Neural progenitor cell (in vitro differentiated cells): ENCODE data around the gene CHTF8. TPM values are rescaled to one million over a fixed set of nuclear protein-coding genes. Genes with fewer than 3 reads are reported as not detected.

ENCODE experiments used
- DNase-seq: peaks from one replicate; pipeline ENCODE4 v3.0.0-alpha.2; 2016; ENCODE audit warnings: low spot score
- H2AFZ ChIP-seq: fragments of 200-600 bp; sonication (generic); replicated peaks from 2 replicates; pipeline ENCODE4 v1.6.1; 2016; ENCODE audit warnings: antibody characterized with exemption
- H3F3A ChIP-seq: fragments of 200-600 bp; sonication (generic); 2 replicates; pipeline ENCODE4 v1.6.1; 2016; ENCODE audit warnings: antibody characterized with exemption, low read depth
- H3K27ac ChIP-seq: fragments of 200-600 bp; sonication (generic); 2 replicates; pipeline ENCODE4 v1.5.1; 2016; ENCODE audit warnings: mild to moderate bottlenecking
- H3K27me3 ChIP-seq: fragments of 200-600 bp; sonication (generic); 2 replicates; pipeline ENCODE4 v1.6.1; 2016; ENCODE audit warnings: mild to moderate bottlenecking, moderate library complexity
- H3K36me3 ChIP-seq: fragments of 200-600 bp; sonication (generic); 2 replicates; pipeline ENCODE4 v1.5.1; 2016
- H3K4me1 ChIP-seq: fragments of 200-600 bp; sonication (generic); 2 replicates; pipeline ENCODE4 v1.6.1; 2016; ENCODE audit warnings: mixed run types
- H3K4me2 ChIP-seq: fragments of 200-600 bp; sonication (generic); 2 replicates; pipeline ENCODE4 v1.6.1; 2016
- H3K4me3 ChIP-seq: fragments of 200-600 bp; sonication (generic); 2 replicates; pipeline ENCODE4 v1.5.1; 2016
- H3K79me2 ChIP-seq: fragments of 200-600 bp; sonication (generic); 2 replicates; pipeline ENCODE4 v1.6.1; 2016; ENCODE audit warnings: low read depth
- H3K9ac ChIP-seq: fragments of 200-600 bp; sonication (generic); 2 replicates; pipeline ENCODE4 v1.6.1; 2016
- H3K9me3 ChIP-seq: fragments of 200-600 bp; sonication (generic); 2 replicates; pipeline ENCODE4 v1.5.1; 2016; ENCODE audit warnings: low read depth
- H4K20me1 ChIP-seq: fragments of 200-600 bp; sonication (generic); 2 replicates; pipeline ENCODE4 v1.6.1; 2016; ENCODE audit warnings: low read depth
- H3K27ac Mint-ChIP-seq: 3 replicates; pipeline ENCODE4 v1.8.0; 2021; ENCODE audit warnings: mixed read lengths
- H3K27me3 Mint-ChIP-seq: 2 replicates; pipeline ENCODE4 v1.8.0; 2022; ENCODE audit warnings: low read depth, mild to moderate bottlenecking, inconsistent platforms, moderate library complexity, mixed read lengths; ENCODE audit not compliant: insufficient read depth
- H3K36me3 Mint-ChIP-seq: 3 replicates; pipeline ENCODE4 v1.8.0; 2021; ENCODE audit warnings: mixed read lengths
- H3K4me1 Mint-ChIP-seq: 3 replicates; pipeline ENCODE4 v1.8.0; 2021; ENCODE audit warnings: mixed read lengths
- H3K4me3 Mint-ChIP-seq: 3 replicates; pipeline ENCODE4 v1.8.0; 2021; ENCODE audit warnings: mild to moderate bottlenecking, moderate library complexity, mixed read lengths
- H3K9me3 Mint-ChIP-seq: 3 replicates; pipeline ENCODE4 v1.8.0; 2020; ENCODE audit warnings: mixed read lengths
- EZH2 ChIP-seq: fragments of 200-600 bp; sonication (generic); IDR thresholded peaks from 2 replicates; pipeline ENCODE4 v1.6.1; 2017; ENCODE audit warnings: antibody characterized with exemption, mild to moderate bottlenecking, moderate library complexity
- EZH2phosphoT487 ChIP-seq: fragments of 200-600 bp; sonication (generic); IDR thresholded peaks from 2 replicates; pipeline ENCODE4 v1.6.1; 2017; ENCODE audit warnings: antibody characterized with exemption
- total RNA-seq: library from RNA; depleted of rRNA; stranded (reverse); fragments of >200 nt; gene quantifications from 2 replicates; pipeline ENCODE4 v1.2.3, GENCODE V29; 2015; ENCODE audit warnings: low replicate concordance
- TF ChIP-seq, protein P1 (sequence below): fragments of 200-600 bp; sonication (generic); IDR thresholded peaks from 2 replicates; pipeline ENCODE4 v1.5.1; 2017; ENCODE audit warnings: antibody characterized with exemption, mild to moderate bottlenecking

The CHTF8 gene
- total RNA-seq, 1 donor from 2014 or later, result 99.8 TPM

DNA sequence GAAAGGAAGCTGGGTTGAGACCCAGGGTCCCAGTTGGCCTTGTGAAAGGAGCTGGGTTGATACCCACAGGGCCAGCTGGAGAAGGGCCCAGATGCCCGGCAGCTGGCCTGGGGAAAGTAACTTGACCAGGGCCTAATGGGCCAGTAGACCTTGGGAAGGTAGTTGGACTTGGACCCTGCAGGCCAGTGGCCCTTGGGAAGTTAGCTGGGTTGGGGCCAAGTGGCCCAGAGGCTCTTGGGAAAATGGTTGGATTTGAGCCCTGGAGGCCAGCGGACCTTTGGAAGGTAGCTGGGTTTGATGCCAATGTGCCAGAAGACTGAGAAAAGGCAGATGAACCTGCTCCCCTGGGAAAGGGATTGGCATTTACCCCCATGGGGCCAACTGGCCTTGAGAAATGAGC lies 13.4 kb downstream of the CHTF8 start:
- H3K4me3 Mint-ChIP-seq, result no peak overlapping the region
- H2AFZ ChIP-seq, result no peak overlapping the region
- no peaks in the 10 kb centered on the region for H3K9me3 Mint-ChIP-seq
- DNase-seq, result no peak
- no peaks in the 10 kb centered on the region for H3K27me3 ChIP-seq
- H3K27ac ChIP-seq, result no peak overlapping the region
- H3K4me1 ChIP-seq, result no peaks in the 10 kb centered on the region
- peaks cover 5% of the 10 kb centered on the region for H3K27me3 Mint-ChIP-seq
- no peak overlapping the region for H3K4me2 ChIP-seq
- peaks cover 33% of the 10 kb centered on the region for H4K20me1 ChIP-seq
- H3K9me3 ChIP-seq, result no peaks in the 10 kb centered on the region
- H3K4me3 ChIP-seq, result no peak overlapping the region
- H3K9ac ChIP-seq, result no peak overlapping the region
- H3K79me2 ChIP-seq, result peaks cover 27% of the 10 kb centered on the region
- H3F3A ChIP-seq, result peaks cover 4% of the 10 kb centered on the region
- H3K36me3 ChIP-seq, result no peaks in the 10 kb centered on the region
- H3K4me1 Mint-ChIP-seq, result no peaks in the 10 kb centered on the region
- peaks cover 38% of the 10 kb centered on the region for H3K36me3 Mint-ChIP-seq
- no peak overlapping the region for H3K27ac Mint-ChIP-seq
- TF ChIP-seq EZH2 (no peak), EZH2phosphoT487 (no peak)
- TF ChIP-seq, protein P1, sequence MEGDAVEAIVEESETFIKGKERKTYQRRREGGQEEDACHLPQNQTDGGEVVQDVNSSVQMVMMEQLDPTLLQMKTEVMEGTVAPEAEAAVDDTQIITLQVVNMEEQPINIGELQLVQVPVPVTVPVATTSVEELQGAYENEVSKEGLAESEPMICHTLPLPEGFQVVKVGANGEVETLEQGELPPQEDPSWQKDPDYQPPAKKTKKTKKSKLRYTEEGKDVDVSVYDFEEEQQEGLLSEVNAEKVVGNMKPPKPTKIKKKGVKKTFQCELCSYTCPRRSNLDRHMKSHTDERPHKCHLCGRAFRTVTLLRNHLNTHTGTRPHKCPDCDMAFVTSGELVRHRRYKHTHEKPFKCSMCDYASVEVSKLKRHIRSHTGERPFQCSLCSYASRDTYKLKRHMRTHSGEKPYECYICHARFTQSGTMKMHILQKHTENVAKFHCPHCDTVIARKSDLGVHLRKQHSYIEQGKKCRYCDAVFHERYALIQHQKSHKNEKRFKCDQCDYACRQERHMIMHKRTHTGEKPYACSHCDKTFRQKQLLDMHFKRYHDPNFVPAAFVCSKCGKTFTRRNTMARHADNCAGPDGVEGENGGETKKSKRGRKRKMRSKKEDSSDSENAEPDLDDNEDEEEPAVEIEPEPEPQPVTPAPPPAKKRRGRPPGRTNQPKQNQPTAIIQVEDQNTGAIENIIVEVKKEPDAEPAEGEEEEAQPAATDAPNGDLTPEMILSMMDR, result no peak

DNA sequence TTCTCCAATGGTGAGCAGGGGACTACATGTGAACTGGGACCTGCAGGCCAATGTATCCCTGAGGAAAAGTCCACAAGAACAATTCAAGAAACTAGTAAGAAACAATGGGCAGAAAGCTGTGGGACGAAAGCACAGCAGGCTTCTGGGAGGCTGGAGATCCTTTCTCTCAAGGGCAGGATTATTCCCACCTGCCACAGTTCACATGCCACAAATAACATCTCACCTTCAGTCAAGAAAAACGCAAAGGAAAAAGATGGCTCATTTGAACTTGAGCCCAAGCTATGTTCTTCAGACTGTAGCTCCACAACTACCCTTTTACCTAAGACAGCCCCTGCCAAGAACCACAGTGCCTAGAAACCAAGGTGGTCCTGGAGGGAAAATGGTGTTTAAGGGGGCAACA lies 13.9 kb downstream of the CHTF8 start:
- H3K27ac ChIP-seq, result no peak overlapping the region
- H3K36me3 Mint-ChIP-seq, result peaks cover 37% of the 10 kb centered on the region
- no peak overlapping the region for H2AFZ ChIP-seq
- no peak overlapping the region for H3K27ac Mint-ChIP-seq
- no peaks in the 10 kb centered on the region for H3K27me3 ChIP-seq
- H3K9me3 Mint-ChIP-seq, result no peaks in the 10 kb centered on the region
- no peaks in the 10 kb centered on the region for H3K9me3 ChIP-seq
- H3K4me1 ChIP-seq, result no peaks in the 10 kb centered on the region
- H3K4me2 ChIP-seq, result no peak overlapping the region
- no peak overlapping the region for H3K4me3 Mint-ChIP-seq
- peaks cover 21% of the 10 kb centered on the region for H3K79me2 ChIP-seq
- H3K4me3 ChIP-seq, result no peak overlapping the region
- TF ChIP-seq EZH2 (no peak), EZH2phosphoT487 (no peak)
- TF ChIP-seq, protein P1, result no peak
- DNase-seq, result no peak
- H3F3A ChIP-seq, result peaks cover 4% of the 10 kb centered on the region
- H3K27me3 Mint-ChIP-seq, result peaks cover 5% of the 10 kb centered on the region
- H4K20me1 ChIP-seq, result peaks cover 31% of the 10 kb centered on the region
- H3K4me1 Mint-ChIP-seq, result no peaks in the 10 kb centered on the region
- no peaks in the 10 kb centered on the region for H3K36me3 ChIP-seq
- no peak overlapping the region for H3K9ac ChIP-seq

DNA sequence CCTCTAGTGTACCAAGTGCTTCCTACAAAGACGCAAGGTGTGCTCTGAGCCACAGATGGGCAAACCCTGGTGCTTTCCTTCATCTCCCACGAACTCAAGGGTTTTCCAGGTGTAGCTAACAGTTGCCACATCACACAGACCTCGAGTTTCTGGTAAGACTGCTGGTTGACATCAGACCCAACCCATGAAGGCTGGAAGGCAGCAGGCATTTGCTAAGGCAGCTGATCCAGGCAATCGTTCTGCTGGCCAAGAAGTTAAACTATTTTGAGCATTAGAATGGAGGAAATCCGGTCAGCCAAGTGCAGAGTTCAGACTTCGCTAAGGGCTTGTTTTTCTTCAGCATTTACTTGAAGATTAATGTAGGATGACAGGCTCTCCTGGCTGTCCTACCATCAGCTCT lies 15.5 kb downstream of the CHTF8 start:
- Mint-ChIP-seq H3K9me3 (no peaks in the 10 kb centered on the region), H3K27me3 (peaks cover 3% of the 10 kb centered on the region), H3K27ac (no peak overlapping the region), H3K4me1 (no peaks in the 10 kb centered on the region), H3K4me3 (no peak overlapping the region), H3K36me3 (peaks cover 35% of the 10 kb centered on the region)
- no peak overlapping the region for H3K9ac ChIP-seq
- no peak overlapping the region for H3K4me3 ChIP-seq
- H3F3A ChIP-seq, result peaks cover 4% of the 10 kb centered on the region
- peak overlapping the region; percentile 20 for H3K27ac ChIP-seq
- H3K9me3 ChIP-seq, result no peaks in the 10 kb centered on the region
- TF ChIP-seq, protein P1, result no peak
- TF ChIP-seq EZH2 (no peak), EZH2phosphoT487 (no peak)
- H3K36me3 ChIP-seq, result no peaks in the 10 kb centered on the region
- no peaks in the 10 kb centered on the region for H3K4me1 ChIP-seq
- peaks cover 6% of the 10 kb centered on the region for H3K79me2 ChIP-seq
- no peaks in the 10 kb centered on the region for H3K27me3 ChIP-seq
- DNase-seq, result no peak
- H2AFZ ChIP-seq, result no peak overlapping the region
- peaks cover 39% of the 10 kb centered on the region for H4K20me1 ChIP-seq
- no peak overlapping the region for H3K4me2 ChIP-seq
